Dermis microvascular lymphatic vessel endothelial cell (primary cell): Measurements from ENCODE around the gene SLC35F6. TPM values are rescaled to one million over a fixed set of nuclear protein-coding genes. Genes with fewer than 3 reads are reported as not detected.
"Not testable (repeated sequence)": the region's sequence is repeated elsewhere in the genome, so short reads cannot be mapped to it uniquely, and the experiment has no call there.

Experiments
- DNase-seq, 2 donors: peaks; one replicate each; pipeline versions ENCODE4 v3.0.0 to v3.0.0-alpha.2; 2010; ENCODE audit warnings: low read depth in 2 of 2
- total RNA-seq: library from RNA; depleted of rRNA; stranded (reverse); fragments of >200 nt; gene quantifications from 2 replicates; pipeline ENCODE4 v1.2.1, GENCODE V29; 2014

Gene SLC35F6
- total RNA-seq, 1 donor from 2014 or later, result 28.6 TPM

- DNase-seq, result peak in 1 of 2 donors; percentile 35
Measured at GRCh38 chr2:26756337-26756736, 7.7 kb upstream of the SLC35F6 start.

DNA sequence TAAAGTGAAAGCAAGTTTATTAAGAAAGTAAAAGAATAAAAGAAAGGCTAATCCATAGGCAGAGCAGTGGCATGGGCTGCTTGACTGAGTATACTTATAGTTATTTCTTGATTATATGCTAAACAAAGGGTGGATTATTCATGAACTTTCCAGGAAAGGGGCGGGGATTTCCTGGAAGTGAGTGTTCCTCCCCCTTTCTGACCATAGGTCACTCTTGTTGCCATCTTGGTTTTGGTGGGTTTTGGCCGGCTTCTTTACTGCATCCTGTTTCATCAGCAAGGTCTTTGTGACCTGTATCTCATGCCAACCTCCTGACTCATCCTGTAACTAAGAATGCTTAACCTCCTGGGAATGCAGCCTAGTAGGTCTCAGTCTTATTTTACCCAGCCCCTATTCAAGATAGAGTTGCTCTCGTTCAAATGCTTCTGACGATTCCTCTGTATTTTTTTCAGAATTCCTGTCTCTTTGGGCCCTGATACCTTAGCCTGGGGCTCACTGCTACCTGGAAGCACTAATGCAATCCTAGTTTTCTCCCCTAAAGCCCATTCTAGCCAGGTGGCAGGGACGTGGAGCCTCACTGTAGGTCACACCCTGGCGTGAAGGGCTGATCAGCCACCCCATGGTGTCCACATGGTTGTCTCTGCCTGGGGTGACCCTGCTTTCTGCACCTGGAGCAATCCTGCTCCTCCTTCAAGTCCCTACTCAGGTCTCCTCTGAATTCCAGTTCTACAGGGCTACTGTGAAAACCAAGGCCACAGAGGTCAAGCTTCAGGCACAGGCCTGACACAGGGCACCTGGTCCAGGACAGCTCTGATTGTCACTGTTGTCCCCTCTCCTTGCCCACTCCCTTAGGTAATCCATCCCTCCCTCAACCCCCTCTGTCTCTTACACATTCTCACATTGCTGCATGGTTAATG, 6.0 kb upstream of the SLC35F6 start:
- peak; percentile 72 to 96 for DNase-seq

DNA sequence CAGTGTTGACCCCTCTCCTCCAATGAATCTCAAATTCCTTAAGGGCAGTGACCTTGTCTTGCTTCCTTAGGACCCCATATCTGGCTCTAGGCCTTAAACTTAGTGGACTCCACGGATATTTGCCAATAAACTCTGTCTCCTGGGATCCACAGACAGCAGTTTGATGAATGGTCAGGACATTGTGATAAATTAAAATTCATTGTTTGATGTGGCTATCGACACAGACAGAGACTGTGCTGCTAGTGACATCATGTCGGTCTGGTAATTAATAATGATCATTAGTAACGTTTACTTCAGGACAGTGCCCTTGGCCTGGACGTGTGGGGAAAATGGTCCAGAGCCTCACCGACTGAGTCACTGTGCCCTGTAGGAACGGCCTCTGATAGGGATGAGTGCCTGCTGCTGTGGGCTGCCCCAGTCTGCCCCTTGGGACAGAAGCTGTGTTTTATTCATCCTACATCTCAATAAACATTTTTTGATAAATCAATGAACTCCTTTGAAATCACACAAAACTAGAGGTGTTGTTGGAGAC, 5.2 kb upstream of the SLC35F6 start:
- DNase-seq, result no peak

DNA sequence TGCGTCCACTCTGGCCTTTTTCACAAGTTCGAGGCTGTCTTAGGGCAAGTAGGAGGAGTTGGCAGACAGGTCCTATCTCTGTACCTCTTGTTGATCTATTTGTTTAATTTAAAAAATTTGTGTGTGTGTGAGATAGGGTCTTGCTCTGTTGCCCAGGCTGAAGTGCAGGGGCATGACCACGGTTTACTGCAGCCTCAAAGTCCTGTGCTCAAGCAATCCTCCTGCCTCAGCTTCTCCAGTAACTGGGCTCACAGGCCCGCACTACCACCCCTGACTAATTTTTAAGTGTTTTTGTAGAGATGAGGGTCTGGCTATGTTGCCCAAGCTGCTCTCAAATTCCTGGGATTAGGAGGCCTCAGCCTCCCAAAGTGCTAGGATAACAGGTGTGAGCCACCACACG, 4.2 kb upstream of the SLC35F6 start:
- DNase-seq, result no peak

DNA sequence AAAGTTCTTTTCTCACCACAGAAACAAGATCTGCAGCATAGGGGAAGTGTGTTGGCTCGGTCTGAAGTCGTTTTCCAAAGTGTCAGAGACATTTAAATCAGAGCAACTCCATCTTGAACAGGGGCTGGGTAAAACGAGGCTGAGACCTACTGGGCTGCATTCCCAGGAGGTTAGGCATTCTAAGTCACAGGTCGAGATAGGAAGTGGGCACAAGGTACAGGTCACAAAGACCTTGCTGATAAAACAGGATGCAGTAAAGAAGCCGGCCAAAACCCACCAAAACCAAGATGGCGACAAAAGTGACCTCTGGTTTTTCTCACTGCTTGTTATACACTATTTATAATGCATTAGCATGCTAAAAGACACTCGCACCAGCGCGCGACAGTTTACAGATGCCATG, 3.1 kb upstream of the SLC35F6 start:
- not testable (repeated sequence) for DNase-seq

- DNase-seq, result no peak
Measured at GRCh38 chr2:26763019-26763418, 1.1 kb upstream of the SLC35F6 start.

DNA sequence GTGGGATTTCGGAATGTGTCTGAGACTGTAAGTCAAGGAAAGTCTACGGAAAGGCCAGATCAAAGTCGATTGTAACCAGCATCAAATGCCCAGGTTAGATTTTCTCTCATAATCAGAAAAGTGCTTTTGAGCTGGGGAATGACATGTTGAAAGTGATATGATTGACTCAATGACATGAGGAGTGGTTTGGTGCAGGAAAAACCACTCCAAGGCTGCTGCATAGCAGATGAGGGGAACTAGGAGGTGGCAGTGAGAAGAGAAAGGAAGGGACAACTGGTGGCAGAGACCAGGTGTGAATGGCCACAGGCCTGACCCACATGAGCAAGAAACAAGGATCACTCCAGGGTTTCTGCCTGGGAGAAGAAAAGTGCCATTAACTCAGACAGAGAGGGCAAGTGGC, 822 bp downstream of the SLC35F6 start:
- no peak for DNase-seq

GRCh38 chr2:26765475-26766200, 1.6 kb downstream of the SLC35F6 start:
- no peak for DNase-seq

DNA sequence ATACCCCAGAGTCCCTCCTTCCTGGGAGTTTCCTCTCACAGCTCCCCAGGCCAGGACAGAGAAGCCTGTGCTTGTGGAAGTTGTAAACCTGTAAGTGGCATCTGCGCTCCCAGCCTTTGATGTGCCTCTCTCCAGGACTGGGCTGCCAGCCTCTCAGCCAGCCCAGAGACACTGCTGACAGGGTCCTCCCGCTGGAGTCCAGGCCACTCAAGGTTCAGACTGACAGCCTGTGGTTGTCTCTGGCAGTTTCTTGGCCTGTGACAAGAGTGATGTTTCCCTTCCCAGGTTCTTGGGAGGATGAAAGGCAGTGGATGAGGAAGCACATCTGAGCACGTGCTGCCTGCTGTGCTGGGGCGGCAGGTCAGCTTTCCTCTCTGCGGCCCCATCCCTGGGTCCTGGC, 3.0 kb downstream of the SLC35F6 start:
- no peak for DNase-seq

DNA sequence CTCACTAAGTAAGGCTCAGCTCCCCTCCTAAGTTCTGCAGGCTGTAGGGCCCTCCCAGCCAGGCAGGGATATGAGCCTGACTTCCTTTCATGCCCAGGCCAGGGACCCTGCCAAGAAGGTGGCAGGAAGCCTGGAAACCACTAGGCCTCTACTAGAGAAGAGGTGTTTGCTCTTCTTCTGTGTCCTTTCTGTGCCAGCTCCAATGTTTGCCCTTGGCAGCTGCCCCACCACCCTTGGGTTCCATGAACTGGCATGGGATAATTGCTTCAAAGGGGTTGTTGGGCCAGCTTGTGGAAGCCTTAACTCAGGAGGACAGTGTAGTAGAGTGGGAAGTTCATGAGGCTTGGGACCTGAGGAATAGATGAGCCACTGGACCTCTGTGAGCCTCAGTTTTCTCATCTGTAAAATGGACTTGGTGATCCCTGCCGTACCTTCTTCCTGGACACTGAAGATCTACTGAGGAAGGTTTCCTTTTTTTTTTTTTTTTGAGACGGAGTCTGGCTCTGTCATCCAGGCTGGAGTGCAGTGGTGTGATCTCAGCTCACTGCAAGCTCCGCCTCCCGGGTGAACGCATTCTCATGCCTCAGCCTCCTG, 3.9 kb downstream of the SLC35F6 start:
- DNase-seq, result no peak

DNA sequence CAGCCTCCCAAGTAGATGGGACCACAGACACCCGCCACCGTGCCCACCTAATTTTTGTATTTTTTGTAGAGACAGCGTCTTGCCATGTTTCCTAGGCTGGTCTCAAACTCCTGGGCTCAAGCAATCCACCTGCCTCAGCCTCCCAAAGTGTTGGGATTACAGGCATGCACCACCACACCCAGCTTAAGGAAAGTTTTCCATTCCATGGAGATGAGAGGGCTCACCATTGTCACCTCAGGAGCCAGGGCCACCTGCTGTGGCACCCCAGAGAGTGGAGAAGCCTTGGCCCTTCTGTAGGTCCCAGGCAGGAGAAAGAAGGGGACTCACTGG, 4.6 kb downstream of the SLC35F6 start:
- no peak for DNase-seq

- DNase-seq, result peak; percentile 84 to 85
Measured at GRCh38 chr2:26769089-26769761, 5.1 kb downstream of the SLC35F6 start.

- peak in 1 of 2 donors; percentile 77 for DNase-seq
Measured at GRCh38 chr2:26770986-26771586, 7.0 kb downstream of the SLC35F6 start.

DNA sequence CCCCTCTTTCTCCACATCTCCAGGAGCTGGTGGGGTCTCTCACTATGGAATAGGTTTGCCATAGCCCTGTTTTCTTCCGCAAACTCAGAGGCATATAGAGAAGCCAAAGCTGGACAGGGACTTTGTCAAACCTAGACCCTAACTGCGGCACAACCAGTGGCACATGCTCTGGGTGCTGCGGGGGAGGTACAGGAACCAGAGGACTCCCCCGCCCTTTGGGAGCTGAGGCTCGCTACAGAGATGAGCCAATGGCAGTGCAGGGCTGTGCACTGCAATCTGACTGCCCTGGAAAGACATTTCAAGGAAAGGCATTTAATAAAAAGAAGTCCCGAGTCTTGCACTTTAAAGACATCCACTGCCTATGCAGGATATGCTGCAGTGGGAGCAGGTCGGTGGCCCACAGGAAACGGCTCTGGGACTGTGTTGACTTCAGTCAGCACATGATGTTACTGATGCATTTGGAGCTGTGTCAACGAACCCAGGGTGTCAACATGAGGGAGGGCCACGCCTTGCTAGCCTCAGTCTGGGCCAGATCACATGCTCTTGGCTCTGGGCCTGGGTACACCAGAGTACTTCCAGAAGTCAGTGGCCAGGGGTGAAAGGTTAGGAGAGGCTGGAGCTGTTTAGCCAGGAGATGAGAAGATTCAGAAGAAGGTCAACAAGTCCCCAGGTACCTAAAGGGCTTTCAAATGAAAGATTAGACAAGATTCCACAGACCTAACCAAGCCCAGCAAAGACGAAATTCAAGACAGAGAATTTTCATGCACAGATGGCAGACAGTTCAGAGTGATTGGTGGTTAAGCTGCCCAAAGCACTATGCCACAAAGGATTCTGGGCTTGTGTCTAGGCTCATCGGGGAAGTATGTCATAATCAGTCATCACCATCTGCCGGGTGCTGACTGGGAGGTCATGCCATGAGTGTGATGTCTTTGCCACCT, 8.2 kb downstream of the SLC35F6 start:
- DNase-seq, result peak; percentile 64 to 75

- DNase-seq, result no peak
Measured at GRCh38 chr2:26776195-26776800, 12.2 kb downstream of the SLC35F6 start.

DNA sequence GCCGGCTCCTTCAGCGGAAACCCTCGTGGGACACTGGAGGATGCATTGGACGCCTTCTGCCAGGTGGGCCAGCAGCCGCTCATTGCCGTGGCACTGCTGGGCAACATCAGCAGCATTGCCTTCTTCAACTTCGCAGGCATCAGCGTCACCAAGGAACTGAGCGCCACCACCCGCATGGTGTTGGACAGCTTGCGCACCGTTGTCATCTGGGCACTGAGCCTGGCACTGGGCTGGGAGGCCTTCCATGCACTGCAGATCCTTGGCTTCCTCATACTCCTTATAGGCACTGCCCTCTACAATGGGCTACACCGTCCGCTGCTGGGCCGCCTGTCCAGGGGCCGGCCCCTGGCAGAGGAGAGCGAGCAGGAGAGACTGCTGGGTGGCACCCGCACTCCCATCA, 14.0 kb downstream of the SLC35F6 start:
- DNase-seq, result no peak

- DNase-seq, result no peak
Measured at GRCh38 chr2:26778507-26778906, 14.4 kb downstream of the SLC35F6 start.

DNA sequence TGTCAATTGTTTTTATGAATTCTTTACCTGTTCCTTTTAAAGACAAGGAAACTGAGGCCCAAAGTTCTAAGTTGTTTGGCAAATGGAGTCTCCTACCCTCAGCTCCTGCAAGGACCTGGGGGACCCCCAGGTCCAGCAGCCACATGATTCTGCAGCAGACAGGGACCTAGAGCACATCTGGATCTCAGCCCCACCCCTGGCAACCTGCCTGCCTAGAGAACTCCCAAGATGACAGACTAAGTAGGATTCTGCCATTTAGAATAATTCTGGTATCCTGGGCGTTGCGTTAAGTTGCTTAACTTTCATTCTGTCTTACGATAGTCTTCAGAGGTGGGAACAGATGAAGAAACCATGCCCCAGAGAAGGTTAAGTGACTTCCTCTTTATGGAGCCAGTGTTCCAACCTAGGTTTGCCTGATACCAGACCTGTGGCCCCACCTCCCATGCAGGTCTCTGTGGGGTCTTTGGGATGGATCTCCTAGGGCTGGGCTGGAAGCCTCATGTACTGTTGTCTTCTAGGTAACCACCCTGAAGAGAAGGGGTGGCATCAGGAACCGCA, 16.2 kb downstream of the SLC35F6 start:
- DNase-seq, result no peak
